ENCODE data around the gene CD300LF. TPM values are rescaled to one million over a fixed set of nuclear protein-coding genes. Genes with fewer than 3 reads are reported as not detected.

CD300LF gene
- total and polyA plus RNA-seq, 12 donors = 0.33 to 6.3 (median 1.3) TPM; not detected in 1

- Histone ChIP-seq H3K4me1 (replicated peaks in 1 of 2) (no peaks in the 10 kb centered on the region), H3K27ac (peak overlapping the region in 1 of 5 donors; percentile 64), H3K4me3 (no peak overlapping the region), H3K27me3 (no peaks in the 10 kb centered on the region), H3K9me3 (replicated peaks in 1 of 3) (no peaks in the 10 kb centered on the region), H3K36me3 (replicated peaks in 1 of 2) (no peaks in the 10 kb centered on the region)
- TF ChIP-seq, protein P1, sequence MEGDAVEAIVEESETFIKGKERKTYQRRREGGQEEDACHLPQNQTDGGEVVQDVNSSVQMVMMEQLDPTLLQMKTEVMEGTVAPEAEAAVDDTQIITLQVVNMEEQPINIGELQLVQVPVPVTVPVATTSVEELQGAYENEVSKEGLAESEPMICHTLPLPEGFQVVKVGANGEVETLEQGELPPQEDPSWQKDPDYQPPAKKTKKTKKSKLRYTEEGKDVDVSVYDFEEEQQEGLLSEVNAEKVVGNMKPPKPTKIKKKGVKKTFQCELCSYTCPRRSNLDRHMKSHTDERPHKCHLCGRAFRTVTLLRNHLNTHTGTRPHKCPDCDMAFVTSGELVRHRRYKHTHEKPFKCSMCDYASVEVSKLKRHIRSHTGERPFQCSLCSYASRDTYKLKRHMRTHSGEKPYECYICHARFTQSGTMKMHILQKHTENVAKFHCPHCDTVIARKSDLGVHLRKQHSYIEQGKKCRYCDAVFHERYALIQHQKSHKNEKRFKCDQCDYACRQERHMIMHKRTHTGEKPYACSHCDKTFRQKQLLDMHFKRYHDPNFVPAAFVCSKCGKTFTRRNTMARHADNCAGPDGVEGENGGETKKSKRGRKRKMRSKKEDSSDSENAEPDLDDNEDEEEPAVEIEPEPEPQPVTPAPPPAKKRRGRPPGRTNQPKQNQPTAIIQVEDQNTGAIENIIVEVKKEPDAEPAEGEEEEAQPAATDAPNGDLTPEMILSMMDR (IDR thresholded peaks at IDR 0.05) = no peak
- no peak for TF ChIP-seq POLR2A (IDR thresholded peaks at IDR 0.05)
- peak; percentile 76 to 89 (median 85) for DNase-seq
- 7 to 25% (median 16%) methylated on average over 6 to 57 of the region's 57 CpGs for WGBS, 4 donors
- intact Hi-C loops (cut with DNase I) = no loop called here
Observed at GRCh38 chr17:74671031-74671771, 41.5 kb downstream of the CD300LF start.

DNA sequence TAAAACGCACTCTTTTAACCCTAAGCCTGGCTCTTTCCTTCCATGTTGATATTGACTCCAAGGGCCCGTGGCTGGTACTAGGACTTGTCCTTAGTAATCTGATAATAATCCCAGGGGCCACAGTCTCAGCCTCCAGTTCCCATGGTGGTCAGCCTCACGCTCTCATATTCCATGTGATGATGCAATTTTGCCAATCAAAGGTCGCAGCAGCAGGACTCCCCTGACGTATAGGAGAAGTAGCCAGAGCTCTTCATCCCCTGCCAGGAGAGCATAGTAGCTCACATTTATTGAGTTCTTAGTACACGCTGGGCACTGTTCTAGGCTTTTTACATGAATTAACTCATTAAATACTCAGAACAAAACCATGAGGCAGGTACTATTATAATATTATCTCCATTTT is 42.4 kb downstream of the CD300LF start:
- intact Hi-C loops (cut with DNase I) = no loop called here
- no peak for DNase-seq
- Histone ChIP-seq H3K36me3 (replicated peaks in 1 of 2) (no peaks in the 10 kb centered on the region), H3K27ac (peak overlapping the region in 1 of 5 donors; percentile 64), H3K4me1 (replicated peaks in 1 of 2) (no peaks in the 10 kb centered on the region), H3K27me3 (no peaks in the 10 kb centered on the region), H3K9me3 (replicated peaks in 1 of 3) (no peaks in the 10 kb centered on the region), H3K4me3 (no peak overlapping the region)
- WGBS, 4 donors = 72 to 85% (median 76%) methylated on average over 6 of the region's 6 CpGs
- TF ChIP-seq POLR2A (IDR thresholded peaks at IDR 0.05) = no peak
- TF ChIP-seq, protein P1 (IDR thresholded peaks at IDR 0.05) = no peak

DNA sequence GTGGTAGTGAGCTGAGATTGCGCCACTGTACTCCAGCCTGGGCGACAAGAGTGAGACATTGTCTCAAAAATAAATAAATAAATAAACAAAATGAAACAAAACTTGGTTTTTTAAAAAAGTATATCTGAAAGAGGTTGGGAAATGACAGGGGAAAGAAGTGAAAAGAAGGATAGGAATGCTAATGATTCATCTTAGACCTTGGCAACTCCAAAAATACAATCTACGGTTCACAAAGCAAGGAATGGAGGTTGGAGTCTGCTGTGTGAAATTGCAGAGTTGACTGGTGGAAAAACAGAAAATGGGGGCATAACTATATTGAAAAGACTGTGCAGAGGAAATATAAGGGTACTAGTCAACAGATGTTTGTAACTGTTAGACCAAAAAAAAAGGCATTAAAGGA is 49.2 kb downstream of the CD300LF start:
- intact Hi-C loops (cut with DNase I) = no loop called here
- Histone ChIP-seq H3K27me3 (peaks cover 4% of the 10 kb centered on the region), H3K27ac (no peak overlapping the region), H3K36me3 (replicated peaks in 1 of 2) (no peaks in the 10 kb centered on the region), H3K4me3 (no peak overlapping the region), H3K4me1 (replicated peaks in 1 of 2) (no peaks in the 10 kb centered on the region), H3K9me3 (replicated peaks in 1 of 3) (no peaks in the 10 kb centered on the region)
- no peak for TF ChIP-seq POLR2A (IDR thresholded peaks at IDR 0.05)
- TF ChIP-seq, protein P1 (IDR thresholded peaks at IDR 0.05) = no peak
- 48 to 61% (median 55%) methylated on average over 3 of the region's 3 CpGs for WGBS, 4 donors
- DNase-seq = peak in 1 of 7 donors; percentile 9

GRCh38 chr17:74659889-74660288 is 52.8 kb downstream of the CD300LF start:
- Histone ChIP-seq H3K4me1 (replicated peaks in 1 of 2) (no peaks in the 10 kb centered on the region), H3K9me3 (replicated peaks in 1 of 3) (no peaks in the 10 kb centered on the region), H3K27ac (no peak overlapping the region), H3K4me3 (no peak overlapping the region), H3K36me3 (replicated peaks in 1 of 2) (no peaks in the 10 kb centered on the region), H3K27me3 (peaks cover 4% of the 10 kb centered on the region)
- no peak for DNase-seq
- no peak for TF ChIP-seq POLR2A (IDR thresholded peaks at IDR 0.05)
- TF ChIP-seq, protein P1 (IDR thresholded peaks at IDR 0.05) = no peak
- WGBS, 4 donors = 52 to 65% (median 61%) methylated on average over 4 of the region's 4 CpGs
- intact Hi-C loops (cut with DNase I) = loop anchor here (5.0 to 10.0 kb wide), 2 partner anchors 75 to 77 kb away; partner anchors contain the start of gene RAB37 (in 2 of the 2)
